Measurements from ENCODE around the gene CSTPP1.

The CSTPP1 gene

GRCh38 chr11:46942172-46942571 is 5.6 kb downstream of the CSTPP1 start:
- H3K27ac ChIP-seq, result no peak overlapping the region
- peaks cover 7% of the 10 kb centered on the region for H3K4me1 ChIP-seq (ENCODE audit: low read depth, poor library complexity, severe bottlenecking)
- no peaks in the 10 kb centered on the region for H3K79me2 ChIP-seq (ENCODE audit: insufficient read depth, low read depth)
- TF ChIP-seq CTCF (conservative IDR thresholded peaks at IDR 0.05; ENCODE audit: low read depth, low read length), result no peak
- no peaks in the 10 kb centered on the region for H3K27me3 ChIP-seq (ENCODE audit: insufficient read depth, low read depth)
- no peak overlapping the region for H3K4me2 ChIP-seq
- H3K36me3 ChIP-seq (ENCODE audit: insufficient read depth), result no peaks in the 10 kb centered on the region
- no peak overlapping the region for H3K9ac ChIP-seq
- H4K20me1 ChIP-seq (ENCODE audit: insufficient read depth), result no peaks in the 10 kb centered on the region
- H3K4me3 ChIP-seq (IDR thresholded peaks at IDR 0.05; ENCODE audit: insufficient read depth, low read depth, low read length), result no peak overlapping the region
- no peak overlapping the region for H2AFZ ChIP-seq (ENCODE audit: low read depth)

GRCh38 chr11:46944356-46945075 is 8.0 kb downstream of the CSTPP1 start:
- Histone ChIP-seq H3K4me1 (ENCODE audit: low read depth, poor library complexity, severe bottlenecking) (peaks cover 21% of the 10 kb centered on the region), H3K79me2 (ENCODE audit: insufficient read depth, low read depth) (no peaks in the 10 kb centered on the region), H3K27me3 (ENCODE audit: insufficient read depth, low read depth) (no peaks in the 10 kb centered on the region), H4K20me1 (ENCODE audit: insufficient read depth) (no peaks in the 10 kb centered on the region), H3K4me2 (no peak overlapping the region), H3K4me3 (IDR thresholded peaks at IDR 0.05; ENCODE audit: insufficient read depth, low read depth, low read length) (no peak overlapping the region), H3K9ac (no peak overlapping the region), H3K36me3 (ENCODE audit: insufficient read depth) (no peaks in the 10 kb centered on the region), H3K27ac (no peak overlapping the region), H2AFZ (ENCODE audit: low read depth) (no peak overlapping the region)
- no peak for TF ChIP-seq CTCF (conservative IDR thresholded peaks at IDR 0.05; ENCODE audit: low read depth, low read length)

GRCh38 chr11:46947399-46948077 is 11.0 kb downstream of the CSTPP1 start:
- H3K27me3 ChIP-seq (ENCODE audit: insufficient read depth, low read depth), result no peaks in the 10 kb centered on the region
- H3K36me3 ChIP-seq (ENCODE audit: insufficient read depth), result no peaks in the 10 kb centered on the region
- H3K79me2 ChIP-seq (ENCODE audit: insufficient read depth, low read depth), result no peaks in the 10 kb centered on the region
- no peak for TF ChIP-seq CTCF (conservative IDR thresholded peaks at IDR 0.05; ENCODE audit: low read depth, low read length)
- H2AFZ ChIP-seq (ENCODE audit: low read depth), result no peak overlapping the region
- H3K4me3 ChIP-seq (IDR thresholded peaks at IDR 0.05; ENCODE audit: insufficient read depth, low read depth, low read length), result no peak overlapping the region
- H4K20me1 ChIP-seq (ENCODE audit: insufficient read depth), result no peaks in the 10 kb centered on the region
- no peak overlapping the region for H3K9ac ChIP-seq
- H3K4me1 ChIP-seq (ENCODE audit: low read depth, poor library complexity, severe bottlenecking), result peaks cover 21% of the 10 kb centered on the region
- H3K4me2 ChIP-seq, result no peak overlapping the region
- H3K27ac ChIP-seq, result no peak overlapping the region

GRCh38 chr11:46948378-46949131 is 12.0 kb downstream of the CSTPP1 start:
- TF ChIP-seq CTCF (conservative IDR thresholded peaks at IDR 0.05; ENCODE audit: low read depth, low read length), result no peak
- Histone ChIP-seq H3K36me3 (ENCODE audit: insufficient read depth) (no peaks in the 10 kb centered on the region), H3K27ac (no peak overlapping the region), H3K4me3 (IDR thresholded peaks at IDR 0.05; ENCODE audit: insufficient read depth, low read depth, low read length) (no peak overlapping the region), H3K9ac (no peak overlapping the region), H3K4me1 (ENCODE audit: low read depth, poor library complexity, severe bottlenecking) (peaks cover 21% of the 10 kb centered on the region), H3K79me2 (ENCODE audit: insufficient read depth, low read depth) (no peaks in the 10 kb centered on the region), H3K27me3 (ENCODE audit: insufficient read depth, low read depth) (no peaks in the 10 kb centered on the region), H2AFZ (ENCODE audit: low read depth) (no peak overlapping the region), H4K20me1 (ENCODE audit: insufficient read depth) (no peaks in the 10 kb centered on the region), H3K4me2 (no peak overlapping the region)

All from KMS-11 (cell line).